RCC 7860 (cell line): ENCODE measurements around the gene NUDCD2.

Source experiments
- DNase-seq: peaks from one replicate; pipeline ENCODE4 v3.0.0-alpha.2; 2015; ENCODE audit warnings: low spot score
- FAIRE-seq: peaks from 2 replicates; lab custom pipeline; 2012; peaks lifted over from hg19 to GRCh38; lab: Jason Lieb, UNC

Gene NUDCD2, protein sequence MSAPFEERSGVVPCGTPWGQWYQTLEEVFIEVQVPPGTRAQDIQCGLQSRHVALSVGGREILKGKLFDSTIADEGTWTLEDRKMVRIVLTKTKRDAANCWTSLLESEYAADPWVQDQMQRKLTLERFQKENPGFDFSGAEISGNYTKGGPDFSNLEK

GRCh38 chr5:163459819-163460561 lies at the start of gene NUDCD2:
NUDCD2 (minus strand) TSS chr5:163460102; CDS start chr5:163460050, 52 bp downstream.
- peak; percentile 55 for FAIRE-seq
- DNase-seq: peak; percentile 99

DNA sequence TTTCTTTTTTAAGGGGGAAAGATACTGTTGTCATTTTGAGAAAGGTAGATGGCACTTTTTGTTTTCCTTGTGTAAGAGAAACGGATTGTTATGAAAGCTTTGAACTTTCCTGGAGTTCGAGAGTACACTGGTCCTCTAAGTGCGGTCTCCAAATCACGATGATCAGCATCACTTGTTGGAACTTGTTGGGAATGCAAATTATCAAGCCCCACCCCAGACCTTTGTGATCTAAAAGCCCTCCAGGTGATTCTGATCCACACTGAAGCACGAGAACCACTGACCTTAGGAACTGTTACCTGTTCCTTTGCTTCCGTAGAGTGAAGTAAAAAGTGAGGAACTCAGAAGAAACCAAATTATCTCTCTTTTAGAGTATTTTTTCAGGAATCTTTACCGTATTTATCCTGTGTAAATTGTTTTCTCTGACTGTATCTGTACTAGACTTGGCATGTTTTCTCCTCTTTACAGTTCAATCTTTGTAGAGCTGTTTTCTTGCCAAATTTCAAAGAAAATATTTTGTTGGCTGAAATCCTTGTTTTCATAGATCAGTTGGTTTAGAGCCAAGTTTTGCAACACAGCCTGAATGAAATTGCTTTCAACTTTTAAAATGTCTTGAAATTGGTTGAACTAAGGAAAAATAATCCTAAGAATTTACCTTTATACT lies 49.5 kb upstream of the NUDCD2 start:
- FAIRE-seq (no peak), DNase-seq (no peak)

- DNase-seq (no peak), FAIRE-seq (no peak)
These were observed 48.9 kb upstream of the NUDCD2 start for GRCh38 chr5:163508753-163509152.

DNA sequence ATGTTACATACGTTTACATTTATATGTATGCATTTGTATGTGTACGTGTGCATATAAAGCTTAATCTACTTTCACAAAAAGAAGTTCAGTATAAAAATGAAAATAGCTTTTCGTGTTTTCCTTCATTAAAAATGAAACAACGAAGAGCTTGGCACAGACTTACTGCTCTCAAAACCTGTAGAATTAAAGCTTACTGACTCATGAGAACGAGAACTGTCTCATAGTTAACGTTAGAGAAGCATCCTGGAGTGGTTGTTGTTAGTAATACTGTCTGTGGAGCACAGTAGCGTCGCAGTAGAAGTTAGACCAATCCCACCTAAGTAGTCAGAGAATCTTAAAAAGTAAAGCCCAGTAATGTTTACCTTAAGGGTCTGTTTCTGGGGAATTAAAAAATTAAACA lies 46.8 kb upstream of the NUDCD2 start:
- DNase-seq (peak; percentile 40), FAIRE-seq (peak; percentile 4)

- FAIRE-seq: no peak
- DNase-seq: no peak
These were observed 46.2 kb upstream of the NUDCD2 start for GRCh38 chr5:163506095-163506457.

DNA sequence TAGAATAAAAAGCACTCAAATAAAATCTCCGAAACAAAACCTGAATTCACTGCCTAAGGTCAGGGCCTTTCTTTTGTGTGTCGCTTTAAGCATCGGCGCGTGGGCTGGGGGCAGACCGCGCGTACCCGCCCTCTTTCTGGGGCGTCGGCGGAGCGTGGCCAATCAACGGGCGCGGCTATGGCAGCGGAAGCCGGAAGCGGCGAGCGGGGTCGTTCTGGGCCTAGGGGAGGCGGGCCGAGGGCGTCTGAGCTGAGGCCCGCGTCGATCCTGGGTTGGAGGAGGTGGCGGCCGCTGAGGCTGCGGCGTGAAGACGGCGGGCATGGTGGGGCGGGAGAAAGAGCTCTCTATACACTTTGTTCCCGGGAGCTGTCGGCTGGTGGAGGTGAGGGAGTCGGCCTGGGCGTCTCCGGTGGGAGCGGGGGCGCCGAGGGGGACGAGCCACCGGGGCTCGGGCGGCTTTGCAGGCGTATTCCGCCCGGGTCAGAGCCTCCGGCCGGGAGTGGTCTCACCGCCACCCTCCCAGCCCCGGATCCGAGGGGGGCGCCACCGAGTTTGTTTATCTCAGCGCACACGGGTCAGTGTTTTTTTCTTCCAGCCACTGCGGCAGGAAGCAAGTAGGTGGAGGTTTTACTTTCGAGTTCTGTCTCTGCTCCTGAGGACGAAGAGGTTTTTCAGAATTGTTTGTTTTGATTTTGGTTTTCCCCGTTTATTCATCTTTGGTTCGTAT lies 45.6 kb upstream of the NUDCD2 start, which contains the start of gene MAT2B:
TSS of gene MAT2B (plus strand) at position 252 of the 727 bp plus-strand sequence. CDS start at position 320, 68 bp downstream.
- peak; percentile 79 for FAIRE-seq
- DNase-seq: peak; percentile 88

- DNase-seq (no peak), FAIRE-seq (no peak)
These were observed 45.1 kb upstream of the NUDCD2 start for GRCh38 chr5:163505049-163505367.

DNA sequence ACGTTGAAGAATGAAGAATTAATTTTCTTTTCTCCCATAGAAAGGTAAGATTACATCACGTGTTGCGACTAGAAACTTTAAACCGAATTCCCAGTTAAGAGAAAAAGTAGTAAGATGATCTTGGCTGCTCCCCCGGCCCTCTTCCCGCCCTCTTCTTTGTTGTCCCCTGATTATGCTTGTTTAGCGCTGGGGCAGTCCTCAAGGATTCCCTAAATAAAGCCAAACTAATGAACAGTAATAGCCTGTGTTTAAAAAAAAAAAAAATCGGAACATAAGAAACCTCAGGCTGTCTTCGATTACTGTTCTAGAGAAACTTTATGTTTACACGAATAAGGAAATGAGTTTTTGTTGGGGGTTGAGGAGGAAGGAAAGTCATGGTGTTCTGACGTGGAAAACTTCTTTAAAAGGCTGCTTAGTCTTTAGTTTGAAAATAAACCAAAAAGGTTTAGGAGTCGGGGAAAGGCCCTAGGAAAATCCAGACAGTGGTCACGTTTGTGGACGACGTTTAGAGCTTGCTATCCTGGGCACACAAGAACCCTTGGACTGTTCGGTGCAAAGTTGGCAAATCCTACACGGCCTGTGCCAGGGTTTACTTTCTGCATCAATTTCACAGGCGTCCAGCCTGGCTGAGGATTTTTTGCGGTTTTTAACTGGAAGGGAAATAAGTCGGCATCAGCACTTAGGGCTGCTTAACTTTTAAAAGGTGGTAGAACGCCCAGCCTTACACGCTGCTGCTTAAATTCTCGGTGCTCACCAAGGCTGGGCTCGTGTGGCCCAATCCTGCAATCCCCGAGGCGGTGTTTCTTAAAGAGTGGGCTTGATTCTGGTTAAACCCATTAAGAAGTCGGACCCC lies 44.4 kb upstream of the NUDCD2 start:
- FAIRE-seq (no peak), DNase-seq (peak; percentile 38)

- no peak for FAIRE-seq
These were observed 43.5 kb upstream of the NUDCD2 start for GRCh38 chr5:163503106-163504078.

DNA sequence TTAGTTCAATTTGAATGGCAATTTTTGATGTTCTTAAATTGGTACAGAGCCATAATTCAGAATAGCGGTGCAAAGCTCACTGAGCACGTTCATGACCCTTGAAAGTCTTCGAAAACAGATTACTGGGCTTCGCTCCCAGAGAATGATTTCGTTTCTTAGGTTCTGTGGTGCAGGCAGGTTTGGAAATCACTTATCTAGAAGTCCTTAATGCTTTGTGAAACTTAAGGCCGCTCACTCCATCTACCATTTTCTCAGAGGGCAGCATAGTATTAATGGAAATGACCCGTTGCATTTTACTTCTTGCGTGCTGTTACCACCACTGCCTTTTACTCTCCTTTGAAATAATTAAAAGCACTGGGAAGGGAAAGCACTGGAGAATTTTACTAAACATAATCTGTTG lies 42.6 kb upstream of the NUDCD2 start:
- DNase-seq (no peak), FAIRE-seq (no peak)

More at GRCh38 chr5:163503106-163504078, 43.5 kb upstream of the NUDCD2 start:
- peak; percentile 32 for DNase-seq

GRCh38 chr5:163498886-163499285 lies 39.0 kb upstream of the NUDCD2 start:
- no peak for FAIRE-seq
- peak; percentile 61 for DNase-seq

DNA sequence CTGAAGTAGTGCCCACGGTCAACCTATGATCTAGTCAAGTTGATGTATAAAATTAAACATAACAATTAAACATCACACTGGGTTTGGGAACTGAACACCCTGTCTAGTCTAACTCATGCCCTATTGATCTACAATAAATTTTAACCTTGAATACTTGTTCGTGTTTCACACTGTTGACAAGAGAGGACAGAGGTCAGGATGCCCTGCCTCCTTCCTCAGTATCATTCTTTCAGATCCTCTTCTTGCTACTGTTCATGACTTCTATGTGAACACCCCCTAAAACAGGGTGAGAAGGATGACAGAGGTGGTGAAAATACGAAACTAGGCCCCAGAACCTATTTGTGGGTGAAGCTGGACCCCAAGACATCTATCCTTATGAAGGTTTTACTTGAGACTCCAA lies 37.4 kb upstream of the NUDCD2 start:
- no peak for DNase-seq
- no peak for FAIRE-seq

GRCh38 chr5:163496286-163496685 lies 36.4 kb upstream of the NUDCD2 start:
- DNase-seq: peak; percentile 43
- FAIRE-seq: peak; percentile 21

- DNase-seq (no peak), FAIRE-seq (no peak)
These were observed 29.8 kb upstream of the NUDCD2 start for GRCh38 chr5:163489745-163490075.

GRCh38 chr5:163489055-163489744 lies 29.3 kb upstream of the NUDCD2 start:
- FAIRE-seq (no peak), DNase-seq (no peak)

GRCh38 chr5:163478982-163479271 lies 19.0 kb upstream of the NUDCD2 start:
- FAIRE-seq (no peak), DNase-seq (no peak)

DNA sequence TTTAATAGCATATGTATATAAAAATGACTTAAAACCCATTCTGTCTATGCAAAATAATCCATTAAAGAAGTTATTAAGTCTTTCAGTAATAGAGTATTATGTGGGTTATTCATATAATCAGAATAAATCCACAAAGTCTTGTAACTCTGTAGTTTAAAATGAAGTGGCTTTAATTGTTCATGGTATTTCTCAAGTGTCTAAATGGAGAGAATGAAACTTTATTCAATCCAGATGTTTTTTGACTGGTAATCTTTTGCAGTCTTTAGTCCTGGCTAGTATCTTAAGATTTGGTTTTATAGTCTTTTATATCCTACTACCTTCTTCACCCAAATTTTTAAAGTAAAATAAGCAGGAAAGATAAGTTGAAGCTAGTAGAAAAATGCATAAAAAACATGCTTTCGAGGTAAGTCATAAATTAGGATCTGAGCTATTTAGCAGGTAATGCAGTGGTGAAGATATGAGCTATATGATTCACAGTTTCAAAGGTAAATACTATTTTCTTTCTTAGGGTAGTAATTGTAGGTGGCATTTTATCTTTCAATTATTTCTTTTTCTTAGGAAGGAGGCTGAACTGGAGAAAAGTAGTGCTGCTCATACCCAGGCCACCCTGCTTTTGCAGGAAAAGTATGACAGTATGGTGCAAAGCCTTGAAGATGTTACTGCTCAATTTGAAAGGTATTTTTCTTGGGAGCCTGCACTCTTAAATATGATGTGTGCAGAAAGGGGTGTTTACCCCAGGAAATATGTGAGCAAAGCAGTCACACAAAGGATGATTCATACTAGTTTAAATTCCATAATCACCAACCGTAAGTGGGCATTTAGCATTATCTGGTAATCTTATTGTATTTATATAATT lies 18.5 kb upstream of the NUDCD2 start:
- no peak for DNase-seq
- no peak for FAIRE-seq

- DNase-seq (no peak), FAIRE-seq (no peak)
These were observed 15.5 kb upstream of the NUDCD2 start for GRCh38 chr5:163475411-163475810.
